Measurements from ENCODE around the gene INPP5E. TPM values are rescaled to one million over a fixed set of nuclear protein-coding genes. Genes with fewer than 3 reads are reported as not detected.
"Not testable (repeated sequence)": the region's sequence is repeated elsewhere in the genome, so short reads cannot be mapped to it uniquely, and the experiment has no call there.

The INPP5E gene
- total RNA-seq, 1 donor from 2014 or later: 4.8 TPM

DNA sequence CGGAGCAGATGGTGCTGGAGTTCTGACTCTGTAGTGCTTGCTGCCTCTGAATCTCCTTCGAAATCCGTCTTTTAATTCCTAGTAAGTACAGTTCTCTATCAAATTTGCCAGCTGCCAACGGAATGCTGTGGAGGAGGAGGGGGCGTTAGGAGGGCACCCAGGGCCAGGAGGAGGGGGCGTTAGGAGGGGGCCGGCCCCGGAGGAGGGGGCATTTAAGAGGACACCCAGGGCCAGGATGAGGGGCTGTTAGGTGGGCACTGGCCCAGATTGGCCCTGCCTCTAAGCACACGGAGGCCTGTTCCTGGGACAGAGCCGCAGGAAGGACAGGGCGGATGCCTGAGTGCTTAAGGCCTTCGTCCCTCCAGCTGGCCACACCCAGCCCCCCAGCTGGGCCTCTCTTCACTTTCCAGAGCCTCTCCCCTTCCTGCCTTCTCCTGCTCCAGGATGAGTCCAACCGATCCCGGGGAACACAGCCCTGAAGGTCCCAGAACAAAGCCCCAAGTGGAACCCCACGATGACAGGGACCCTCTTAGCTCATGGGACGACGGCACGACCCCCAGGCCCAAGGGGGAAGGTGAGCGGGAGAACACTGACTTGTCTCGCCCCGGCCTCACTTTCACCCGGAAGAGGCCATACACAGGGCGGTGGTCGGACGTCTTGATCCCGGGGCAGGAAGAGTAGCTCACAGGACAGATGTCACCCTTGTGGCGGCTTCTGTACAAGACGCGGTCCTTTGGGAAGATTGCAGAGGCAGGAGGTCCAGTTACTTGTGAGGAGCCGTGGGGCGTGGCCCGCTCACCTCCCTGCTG is 9.8 kb downstream of the INPP5E start:
- DNase-seq: no peak

DNA sequence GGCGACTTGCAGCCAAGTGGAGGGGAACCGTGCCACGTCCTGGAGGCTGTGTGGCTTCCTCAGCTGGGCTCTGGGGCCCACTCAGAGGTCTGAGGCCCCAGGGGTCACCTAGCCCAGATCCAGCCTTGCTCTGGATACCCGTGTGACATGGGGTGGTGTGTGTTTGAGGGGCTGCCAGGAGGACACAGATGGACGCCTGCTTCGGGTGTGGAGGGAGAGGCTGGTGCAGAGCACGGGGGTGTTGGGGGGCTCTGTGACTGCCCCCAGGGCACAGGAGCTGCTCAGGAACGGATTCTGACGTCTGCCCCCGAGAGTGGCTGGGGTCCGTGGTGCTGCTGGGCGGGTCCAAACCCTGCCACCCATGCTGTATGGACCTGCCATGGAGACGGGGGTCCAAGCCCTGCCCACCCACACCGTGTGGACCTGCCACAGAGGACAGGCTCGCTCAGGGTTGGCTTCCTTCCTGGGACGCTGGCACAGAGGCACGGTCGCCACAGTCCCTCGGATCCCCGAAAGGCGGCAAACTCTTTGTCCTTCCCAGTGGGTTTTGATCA is 10.5 kb downstream of the INPP5E start:
- DNase-seq: no peak

DNA sequence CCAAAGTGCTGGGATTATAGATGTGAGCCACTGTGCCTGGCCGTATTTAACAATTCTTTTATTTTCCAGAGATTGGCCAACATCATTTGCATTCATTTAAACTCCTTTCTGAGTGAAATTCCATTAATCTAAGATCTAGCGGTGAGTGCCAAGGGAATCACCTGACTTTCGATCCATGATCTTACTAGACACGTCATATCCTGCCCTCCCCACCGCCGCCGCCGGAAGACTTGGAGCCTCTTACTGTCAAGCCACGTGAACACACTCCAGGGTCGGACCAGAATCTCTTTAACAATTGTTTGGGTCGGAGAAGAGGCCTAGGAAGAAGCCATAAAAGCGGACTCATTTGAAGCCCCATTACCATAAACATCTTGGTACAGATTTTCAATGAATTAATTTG is 12.9 kb downstream of the INPP5E start:
- DNase-seq: no peak

GRCh38 chr9:136425367-136425766 is 14.3 kb downstream of the INPP5E start:
- DNase-seq: not testable (repeated sequence)

DNA sequence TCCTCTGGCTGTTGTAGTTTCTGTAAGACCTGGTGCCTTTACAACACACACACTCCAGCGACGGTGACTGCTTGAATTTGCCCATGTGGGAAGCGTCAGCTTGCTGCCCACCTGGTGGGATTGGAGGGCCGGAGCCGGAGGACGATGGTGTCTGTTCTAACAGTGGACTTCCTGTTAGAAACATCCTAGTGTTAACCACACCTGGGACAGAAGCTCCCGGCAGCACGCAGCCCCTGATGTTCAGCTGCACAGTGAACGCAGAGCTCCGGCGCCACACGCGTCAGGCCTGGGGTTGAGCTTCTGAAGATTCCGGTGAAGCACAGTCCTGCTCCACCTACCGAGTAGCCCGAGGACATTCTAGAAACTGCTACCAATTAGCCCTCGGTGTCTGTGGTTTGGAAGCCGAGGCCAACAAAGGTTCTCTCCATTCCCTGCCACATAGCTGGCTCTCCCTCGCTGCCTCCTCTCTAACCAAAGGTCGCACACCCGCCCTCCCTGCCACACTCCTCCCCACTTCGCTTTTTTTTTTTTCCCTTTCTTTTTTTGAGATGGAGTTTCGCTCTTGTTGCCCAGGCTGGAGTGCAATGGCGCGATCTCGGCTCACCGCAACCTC is 14.8 kb downstream of the INPP5E start:
- DNase-seq: no peak

DNA sequence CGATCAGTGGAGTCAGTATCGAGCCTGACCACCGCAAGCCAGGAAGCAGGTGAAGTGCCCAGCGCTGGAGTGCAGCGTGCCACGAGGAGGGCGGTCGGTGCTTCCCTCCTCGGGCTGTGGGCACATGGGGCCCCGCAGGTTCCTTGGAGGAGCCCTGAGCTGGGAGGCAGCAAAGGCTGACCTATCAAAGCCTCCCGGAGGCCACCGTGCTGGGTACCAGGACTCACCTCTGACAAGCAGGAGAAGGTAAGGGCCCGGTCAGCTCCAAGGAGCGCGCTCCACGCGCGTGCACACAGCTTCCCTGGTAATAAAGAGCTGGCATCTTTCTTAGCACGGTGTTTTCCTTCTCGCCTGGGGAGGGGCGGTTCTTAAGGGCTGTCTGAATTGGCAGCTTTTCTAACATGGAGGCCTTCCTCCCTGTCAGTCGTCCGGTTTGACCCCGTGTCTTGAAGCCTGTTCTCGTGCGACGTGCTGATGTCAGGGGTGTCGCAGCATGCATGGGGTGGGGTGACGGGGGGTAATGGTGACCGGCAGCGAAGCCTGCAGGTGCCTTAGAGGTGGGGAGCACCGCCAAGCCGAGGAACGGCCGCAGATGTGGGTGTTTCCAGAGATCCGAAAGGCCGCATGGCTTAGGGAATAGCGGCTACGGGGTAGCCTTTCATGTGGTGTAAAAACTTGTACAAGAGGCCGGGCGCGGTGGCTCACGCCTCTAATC is 16.1 kb downstream of the INPP5E start:
- DNase-seq: no peak

- no peak for DNase-seq
Observed at GRCh38 chr9:136422876-136423275, 16.8 kb downstream of the INPP5E start.

- no peak for DNase-seq
Observed at GRCh38 chr9:136421791-136422190, 17.9 kb downstream of the INPP5E start.

GRCh38 chr9:136419092-136419420 is 20.6 kb downstream of the INPP5E start:
- DNase-seq: no peak

- DNase-seq: no peak
Observed at GRCh38 chr9:136418182-136419091, 21.2 kb downstream of the INPP5E start.

GRCh38 chr9:136416914-136417313 is 22.7 kb downstream of the INPP5E start:
- no peak for DNase-seq

GRCh38 chr9:136416427-136416826 is 23.2 kb downstream of the INPP5E start:
- DNase-seq: no peak

DNA sequence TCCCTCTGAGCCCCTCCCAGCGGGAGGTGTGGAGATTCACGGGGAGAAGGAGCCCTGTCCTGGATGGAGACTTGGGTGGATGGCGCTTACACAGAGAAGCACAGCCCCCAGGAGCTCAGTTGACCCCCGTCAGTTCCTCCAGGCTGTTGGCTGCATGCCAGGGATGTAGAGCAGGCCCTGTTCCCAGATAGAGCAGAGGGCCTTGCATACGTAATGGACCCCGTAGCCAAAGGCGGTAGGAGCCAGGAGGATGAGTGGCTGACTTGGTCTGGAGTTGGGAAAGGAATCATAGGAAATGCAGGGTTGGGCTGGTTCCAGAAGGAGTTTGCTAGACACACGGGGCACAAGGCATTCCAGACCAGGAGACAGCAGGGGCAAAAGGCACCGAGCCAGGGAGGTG is 26.7 kb downstream of the INPP5E start:
- no peak for DNase-seq

DNA sequence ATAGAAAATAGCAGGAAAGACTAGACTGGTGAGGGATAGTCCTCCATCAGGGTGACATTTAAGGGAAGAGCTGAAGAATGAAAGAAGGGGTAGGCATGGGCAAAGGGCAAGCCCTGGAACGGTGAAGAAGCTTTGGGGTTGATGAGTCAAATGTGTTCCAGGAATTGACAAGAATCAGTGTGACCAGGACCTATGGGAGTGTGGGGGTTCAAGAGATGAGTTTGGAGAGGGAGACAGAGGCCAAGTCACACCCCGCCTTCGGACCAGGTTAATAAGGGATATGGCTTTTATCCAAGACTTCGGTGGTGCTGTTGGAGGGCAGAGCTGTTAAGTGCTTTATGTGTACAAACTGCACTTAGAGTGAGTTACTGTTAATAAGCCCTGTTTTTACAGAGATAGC is 28.3 kb downstream of the INPP5E start:
- DNase-seq: no peak

DNA sequence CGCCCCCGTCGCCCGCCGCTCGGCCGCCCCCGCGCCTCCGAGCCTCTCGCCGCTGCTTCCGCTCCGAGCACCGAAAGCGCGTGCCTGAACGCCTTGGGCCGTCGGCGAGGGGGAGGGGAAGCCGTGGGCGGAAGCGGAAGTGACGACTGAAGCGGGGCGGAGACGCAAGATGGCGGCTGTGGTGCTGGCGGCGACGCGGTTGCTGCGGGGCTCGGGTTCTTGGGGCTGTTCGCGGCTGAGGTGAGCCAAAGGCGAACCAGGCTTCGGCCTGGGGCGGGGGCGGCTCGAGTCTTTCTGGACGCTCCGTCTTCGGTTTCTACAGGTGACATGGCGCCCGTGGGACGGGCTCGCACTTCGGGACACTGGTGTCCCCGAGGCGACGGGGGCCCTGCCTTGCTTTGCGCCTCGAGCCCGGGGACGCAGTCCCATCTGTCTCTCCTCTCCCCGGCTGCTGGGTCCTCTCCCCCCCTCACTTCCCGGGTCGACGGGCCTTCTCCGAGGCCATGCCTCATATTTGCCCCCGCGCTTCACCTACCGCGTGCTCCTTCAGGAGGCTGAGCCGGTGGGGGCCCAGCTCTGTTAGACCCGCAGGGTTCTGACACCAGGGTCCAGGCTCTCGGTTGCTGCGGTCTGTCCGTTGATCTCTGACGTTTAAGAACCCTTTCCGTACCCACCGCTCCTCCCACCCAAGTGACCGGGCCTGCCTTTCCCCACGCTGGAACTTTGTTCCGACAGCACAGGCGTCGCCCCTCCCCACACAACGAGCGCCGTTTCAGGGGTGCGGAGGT is 29.0 kb downstream of the INPP5E start, which contains the start of the genes ENTR1 and PMPCA:
Gene ENTR1, minus strand, starts transcription at position 115 of the 788 bp plus-strand sequence. CDS start 217 bp downstream, outside the sequence.
Gene PMPCA, plus strand, starts transcription at position 159 of the 788 bp plus-strand sequence. Its CDS starts 11 bp downstream, at position 170.
- peak; percentile 82 for DNase-seq

- DNase-seq: no peak
Observed at GRCh38 chr9:136409557-136410455, 29.8 kb downstream of the INPP5E start.

- DNase-seq: no peak
Observed at GRCh38 chr9:136407911-136408310, 31.7 kb downstream of the INPP5E start.

DNA sequence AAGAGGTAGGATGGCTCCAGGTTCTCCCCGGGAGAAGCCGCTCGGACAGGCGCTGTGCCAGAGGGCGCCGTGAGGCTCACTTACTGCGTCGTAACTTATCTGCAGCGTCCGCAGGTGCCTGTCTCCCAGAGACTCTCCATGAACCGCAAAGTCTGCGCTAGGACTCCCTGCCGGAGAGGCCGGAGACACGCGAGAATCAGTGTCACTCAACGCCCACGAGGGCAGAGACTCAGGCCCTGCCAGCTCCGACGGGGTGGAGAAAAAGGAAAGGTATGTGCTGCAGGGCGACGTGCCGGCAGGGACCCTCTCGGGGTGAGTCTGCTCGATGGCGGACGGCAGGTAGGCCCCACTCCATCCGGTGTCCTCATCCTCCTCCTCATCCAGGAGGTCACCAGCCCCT is 32.6 kb downstream of the INPP5E start:
- DNase-seq: not testable (repeated sequence)

DNA sequence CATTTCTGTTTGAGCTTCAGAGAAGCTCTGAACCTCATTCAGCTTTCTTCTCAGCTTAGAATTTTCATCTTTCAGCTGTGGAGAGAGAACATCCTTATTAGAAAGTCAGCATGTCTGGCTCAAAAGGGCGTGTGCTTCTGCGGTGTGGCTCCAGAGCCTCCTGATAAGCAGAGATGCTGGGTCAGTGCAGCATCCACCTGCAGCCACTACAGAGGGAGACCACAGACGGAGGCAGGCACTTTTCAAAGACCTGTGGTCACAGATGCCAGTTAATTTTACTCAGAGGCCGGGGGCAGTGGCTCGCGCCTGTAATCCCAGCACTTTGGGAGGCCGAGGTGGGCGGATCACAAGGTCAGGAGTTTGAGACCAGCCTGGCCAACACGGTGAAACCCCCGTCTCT is 33.7 kb downstream of the INPP5E start:
- not testable (repeated sequence) for DNase-seq

DNA sequence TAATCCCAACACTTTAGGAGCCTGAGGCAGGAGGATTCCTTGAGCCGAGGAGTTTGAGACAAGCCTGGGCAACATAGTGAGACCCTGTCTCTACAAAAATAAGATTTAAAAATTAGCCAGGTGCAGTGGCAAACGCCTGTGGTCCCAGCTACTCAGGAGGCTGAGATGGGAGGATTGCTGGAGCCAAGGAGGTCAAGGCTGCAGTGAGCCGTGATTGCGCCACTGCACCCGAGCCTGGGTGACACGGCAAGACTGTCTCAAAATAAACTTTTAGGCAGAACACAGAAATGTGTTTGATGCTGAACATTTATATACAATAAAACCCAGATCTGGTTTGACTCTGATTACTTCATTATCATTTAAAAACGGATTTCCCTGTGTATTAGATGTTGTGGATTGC is 34.2 kb downstream of the INPP5E start:
- no peak for DNase-seq
